Psoas muscle (tissue), 8 donors: ENCODE data around the gene DENND4C. TPM values are rescaled to one million over a fixed set of nuclear protein-coding genes. Genes with fewer than 3 reads are reported as not detected.
"Not testable (repeated sequence)": the region's sequence is repeated elsewhere in the genome, so short reads cannot be mapped to it uniquely, and the experiment has no call there.

ENCODE experiments used
- ATAC-seq, 4 donors: fragments of 200-7000 bp; cut with Tn5 transposase; one replicate each; pipeline ENCODE4 v1.9.1; 2020; ENCODE audit warnings: moderate library complexity in 3 of 4, mild to moderate bottlenecking in 2 of 4
- DNase-seq, 2 donors: peaks; one replicate each; pipeline ENCODE4 v3.0.0-alpha.2; 2020
- H3K27ac ChIP-seq: fragments of 200-600 bp; one replicate; pipeline ENCODE4 v1.8.0; 2022
- H3K27me3 ChIP-seq, 3 donors: fragments of 200-600 bp in 1 of 3; one replicate each; pipeline versions ENCODE4 v1.6.1 to v1.8.0; 2013 to 2022; ENCODE audit warnings: low read length in 2 of 3, mild to moderate bottlenecking in 2 of 3, moderate library complexity in 1 of 3; ENCODE audit not compliant: insufficient read depth in 3 of 3
- H3K36me3 ChIP-seq, 2 donors: fragments of 200-600 bp in 1 of 2; one replicate each; pipeline versions ENCODE4 v1.6.1 to v1.8.0; 2013 to 2022; ENCODE audit warnings: low read depth in 1 of 2, mild to moderate bottlenecking in 1 of 2, moderate library complexity in 1 of 2; ENCODE audit not compliant: insufficient read depth in 1 of 2
- H3K4me1 ChIP-seq: fragments of 200-600 bp; one replicate; pipeline ENCODE4 v1.8.0; 2022
- H3K4me3 ChIP-seq: fragments of 200-600 bp; one replicate; pipeline ENCODE4 v1.8.0; 2022; ENCODE audit warnings: mild to moderate bottlenecking
- H3K9me3 ChIP-seq: fragments of 200-600 bp; one replicate; pipeline ENCODE4 v1.8.0; 2022
- WGBS, 3 donors: extraction: QIAGEN DNeasy Blood & Tissue Kit; methylation state at CpG; one replicate each; pipeline versions ENCODE4 v1.1.6 to v1.1.7; 2013; 5-methylcytosine and 5-hydroxymethylcytosine counted together
- intact Hi-C, 2 donors: fragments of 100-400 bp; cut with DNase I; formaldehyde crosslinking; loops; one replicate each; pipeline versions ENCODE4 v1.11.0 to v1.14.2; 2022
- polyA plus RNA-seq, 3 donors: library from polyadenylated mRNA; stranded (reverse); fragments of 200-250 nt; gene quantifications; one replicate each; pipeline ENCODE4 v1.2.3, GENCODE V29; 2013
- total RNA-seq, 4 donors: library from RNA; stranded (reverse); fragmentation: NEBNext Ultra II Directional in 2 of 4; extraction: Animal tissue kit (Norgen Biotek cat#: 25700) in 2 of 4; gene quantifications; one replicate each; pipeline versions ENCODE4 v1.2.1 to v1.2.4, GENCODE V29; 2021 to 2023
- TF ChIP-seq, protein P1 (sequence below): fragments of 200-600 bp; IDR thresholded peaks from one replicate; pipeline ENCODE4 v1.8.0; 2022; ENCODE audit warnings: antibody characterized with exemption
- donor health status: healthy with polysubstance abuse.
- donor health status: DM: no; HTN: no; CAD: no; lungs with moderate emphysema.
- donor health status: Bipolar disorder and iron deficiency.
- donor health status: healthy.
- donor health status: DM: yes; HTN: yes; CAD: no.
- donor health status: DM: no; HTN: no; CAD: no.
- donor health status: DM: no; HTN: no; CAD: no.
- donor health status: DM: yes; HTN: yes; CAD: no.

Gene DENND4C
- total and polyA plus RNA-seq, 7 donors = 5.6 to 16.4 (median 12.2) TPM

DNA sequence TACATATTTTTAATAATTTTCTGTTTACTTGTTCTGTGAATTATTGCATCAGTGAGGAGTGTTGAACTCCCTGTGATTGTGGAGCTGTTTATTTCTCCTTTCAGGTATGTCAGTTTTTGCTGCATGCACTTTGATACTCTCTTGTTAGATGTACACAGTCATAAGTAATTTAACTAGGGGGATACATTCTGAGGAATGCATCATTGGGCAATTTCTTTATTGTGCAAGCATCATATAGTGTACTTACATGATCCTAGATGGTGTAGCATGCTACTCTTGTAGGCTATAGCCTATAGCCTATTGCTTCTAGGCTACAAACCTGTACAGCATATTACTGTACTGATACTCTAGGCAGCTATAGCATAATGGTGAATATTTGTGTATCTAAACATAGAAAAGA lies 9.5 kb downstream of the DENND4C start:
- peaks cover 7% of the 10 kb centered on the region for H3K4me1 ChIP-seq
- intact Hi-C loops = loop anchor here in 1 of 2 donors (10.0 kb wide), 2 partner anchors 135 to 225 kb away; no protein-coding TSS in a partner anchor
- H3K27me3 ChIP-seq = no peaks in the 10 kb centered on the region
- no peaks in the 10 kb centered on the region for H3K9me3 ChIP-seq
- TF ChIP-seq, protein P1, sequence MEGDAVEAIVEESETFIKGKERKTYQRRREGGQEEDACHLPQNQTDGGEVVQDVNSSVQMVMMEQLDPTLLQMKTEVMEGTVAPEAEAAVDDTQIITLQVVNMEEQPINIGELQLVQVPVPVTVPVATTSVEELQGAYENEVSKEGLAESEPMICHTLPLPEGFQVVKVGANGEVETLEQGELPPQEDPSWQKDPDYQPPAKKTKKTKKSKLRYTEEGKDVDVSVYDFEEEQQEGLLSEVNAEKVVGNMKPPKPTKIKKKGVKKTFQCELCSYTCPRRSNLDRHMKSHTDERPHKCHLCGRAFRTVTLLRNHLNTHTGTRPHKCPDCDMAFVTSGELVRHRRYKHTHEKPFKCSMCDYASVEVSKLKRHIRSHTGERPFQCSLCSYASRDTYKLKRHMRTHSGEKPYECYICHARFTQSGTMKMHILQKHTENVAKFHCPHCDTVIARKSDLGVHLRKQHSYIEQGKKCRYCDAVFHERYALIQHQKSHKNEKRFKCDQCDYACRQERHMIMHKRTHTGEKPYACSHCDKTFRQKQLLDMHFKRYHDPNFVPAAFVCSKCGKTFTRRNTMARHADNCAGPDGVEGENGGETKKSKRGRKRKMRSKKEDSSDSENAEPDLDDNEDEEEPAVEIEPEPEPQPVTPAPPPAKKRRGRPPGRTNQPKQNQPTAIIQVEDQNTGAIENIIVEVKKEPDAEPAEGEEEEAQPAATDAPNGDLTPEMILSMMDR = no peak
- peaks cover 3 to 9% of the 10 kb centered on the region in 2 donors for H3K36me3 ChIP-seq
- no peak for ATAC-seq
- no peak overlapping the region for H3K4me3 ChIP-seq
- no peak for DNase-seq
- H3K27ac ChIP-seq = no peak overlapping the region

DNA sequence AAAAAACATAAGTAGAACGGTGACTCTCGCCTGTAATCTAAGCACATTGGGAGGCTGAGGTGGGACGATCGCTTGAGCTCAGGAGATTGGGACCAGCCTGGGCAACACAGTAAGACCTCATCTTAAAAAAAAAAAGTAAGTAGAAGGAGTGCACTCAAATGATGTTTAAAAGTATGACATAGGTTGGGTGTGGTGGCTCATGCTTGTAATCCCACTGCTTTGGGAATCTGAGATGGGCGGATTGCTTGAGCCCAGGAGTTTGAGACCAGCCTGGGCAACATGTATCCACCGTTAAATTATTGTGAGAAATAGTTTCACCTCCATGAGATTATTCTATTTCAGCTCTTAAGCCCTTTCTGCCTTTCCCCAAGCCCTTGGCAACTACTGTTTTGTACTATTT lies 11.2 kb downstream of the DENND4C start:
- peaks cover 4% of the 10 kb centered on the region for H3K4me1 ChIP-seq
- intact Hi-C loops = no loop called here
- no peak overlapping the region for H3K27ac ChIP-seq
- H3K36me3 ChIP-seq = peaks cover 3 to 9% of the 10 kb centered on the region in 2 donors
- ATAC-seq (no peak), DNase-seq (no peak)
- H3K9me3 ChIP-seq = no peaks in the 10 kb centered on the region
- TF ChIP-seq, protein P1 = no peak
- H3K27me3 ChIP-seq = no peaks in the 10 kb centered on the region
- H3K4me3 ChIP-seq = no peak overlapping the region
- WGBS, 3 donors = 76 to 89% (median 77%) methylated on average over 6 of the region's 6 CpGs

DNA sequence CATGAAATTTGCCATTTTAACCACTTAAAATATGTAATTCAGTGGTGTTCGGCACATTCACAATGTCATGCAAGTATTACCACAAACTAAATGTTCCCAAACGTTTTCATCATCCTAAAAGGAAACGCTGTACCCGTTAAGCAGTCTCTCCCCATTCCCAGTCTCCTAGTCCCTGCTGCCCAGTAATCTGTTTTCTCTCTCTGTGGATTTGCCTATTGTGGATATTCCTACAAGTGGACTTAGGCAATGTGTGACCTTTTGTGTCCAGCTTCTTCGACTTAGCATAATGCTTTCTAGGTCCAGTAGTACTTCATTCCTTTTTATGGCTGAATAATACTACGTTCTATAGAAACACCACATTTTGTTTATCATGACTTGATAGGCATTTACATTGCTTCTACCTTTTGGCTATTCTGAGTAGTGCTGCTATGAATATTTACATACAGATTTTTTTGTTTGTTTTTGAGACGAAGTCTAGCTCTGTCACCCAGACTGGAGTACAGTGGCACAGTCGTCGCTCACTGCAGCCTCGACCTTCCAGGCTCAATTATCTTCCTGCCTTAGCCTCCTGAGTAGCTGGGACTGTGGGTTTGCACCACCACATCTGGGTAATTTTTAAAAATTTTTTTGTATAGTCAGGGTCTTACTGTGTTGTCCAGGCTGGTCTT lies 13.0 kb downstream of the DENND4C start:
- no peak overlapping the region for H3K27ac ChIP-seq
- H3K9me3 ChIP-seq = no peaks in the 10 kb centered on the region
- 82 to 84% (median 83%) methylated on average over 10 of the region's 10 CpGs for WGBS, 3 donors
- ATAC-seq = no peak
- H3K4me1 ChIP-seq = peaks cover 4% of the 10 kb centered on the region
- peaks cover 3 to 9% of the 10 kb centered on the region in 2 donors for H3K36me3 ChIP-seq
- TF ChIP-seq, protein P1 = no peak
- no peak overlapping the region for H3K4me3 ChIP-seq
- intact Hi-C loops = no loop called here
- H3K27me3 ChIP-seq = no peaks in the 10 kb centered on the region
- DNase-seq = no peak

DNA sequence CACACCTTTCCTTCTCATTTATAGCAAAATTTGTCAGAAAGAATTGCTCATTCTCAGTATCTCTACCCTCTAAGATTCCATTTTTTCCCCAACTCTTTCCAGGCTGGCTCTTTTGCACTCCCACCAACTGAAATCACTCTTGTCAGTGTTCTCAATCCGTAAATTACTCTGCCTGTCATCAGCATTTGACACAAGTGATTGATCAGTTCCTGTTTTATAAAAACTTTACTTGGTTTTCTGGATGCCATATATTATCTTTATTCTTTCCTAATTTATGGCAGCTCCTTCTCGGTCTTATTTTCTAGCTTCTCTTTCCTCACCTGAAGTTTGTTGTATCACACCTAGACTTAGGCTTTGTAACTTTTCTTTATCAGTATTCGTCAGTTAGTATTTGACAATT lies 16.4 kb downstream of the DENND4C start:
- TF ChIP-seq, protein P1 = no peak
- WGBS, 3 donors = 89 to 94% (median 93%) methylated on average over 3 of the region's 3 CpGs
- no peaks in the 10 kb centered on the region for H3K27me3 ChIP-seq
- ATAC-seq (no peak), DNase-seq (no peak)
- H3K4me3 ChIP-seq = no peak overlapping the region
- intact Hi-C loops = no loop called here
- no peak overlapping the region for H3K27ac ChIP-seq
- H3K4me1 ChIP-seq = peaks cover 2% of the 10 kb centered on the region
- no peaks in the 10 kb centered on the region for H3K9me3 ChIP-seq
- H3K36me3 ChIP-seq = no peaks in the 10 kb centered on the region

DNA sequence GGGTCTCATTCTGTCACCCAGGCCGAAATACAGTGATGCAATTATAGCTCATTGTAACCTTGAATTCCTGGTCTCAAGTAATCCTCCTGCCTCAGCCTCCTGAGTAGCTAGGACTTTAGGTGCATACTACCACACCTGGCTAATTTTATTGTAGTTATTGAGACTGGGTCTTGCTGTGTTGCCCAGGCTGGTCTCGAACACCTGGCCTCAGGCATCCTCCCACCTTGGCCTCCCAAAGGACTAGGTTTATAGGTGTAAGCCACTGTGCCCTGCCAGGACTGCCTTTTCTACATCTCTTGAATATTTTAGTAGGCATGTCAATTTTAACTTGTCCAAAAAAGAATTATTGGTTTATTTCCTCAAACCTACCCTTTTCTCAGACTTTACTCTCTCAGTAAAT lies 16.9 kb downstream of the DENND4C start:
- TF ChIP-seq, protein P1 = no peak
- DNase-seq = no peak
- intact Hi-C loops = no loop called here
- H3K4me1 ChIP-seq = no peaks in the 10 kb centered on the region
- no peaks in the 10 kb centered on the region for H3K36me3 ChIP-seq
- no peak for ATAC-seq
- no peaks in the 10 kb centered on the region for H3K27me3 ChIP-seq
- WGBS, 3 donors = 94 to 100% (median 95%) methylated on average over 2 of the region's 2 CpGs
- H3K27ac ChIP-seq = no peak overlapping the region
- no peak overlapping the region for H3K4me3 ChIP-seq
- H3K9me3 ChIP-seq = no peaks in the 10 kb centered on the region

DNA sequence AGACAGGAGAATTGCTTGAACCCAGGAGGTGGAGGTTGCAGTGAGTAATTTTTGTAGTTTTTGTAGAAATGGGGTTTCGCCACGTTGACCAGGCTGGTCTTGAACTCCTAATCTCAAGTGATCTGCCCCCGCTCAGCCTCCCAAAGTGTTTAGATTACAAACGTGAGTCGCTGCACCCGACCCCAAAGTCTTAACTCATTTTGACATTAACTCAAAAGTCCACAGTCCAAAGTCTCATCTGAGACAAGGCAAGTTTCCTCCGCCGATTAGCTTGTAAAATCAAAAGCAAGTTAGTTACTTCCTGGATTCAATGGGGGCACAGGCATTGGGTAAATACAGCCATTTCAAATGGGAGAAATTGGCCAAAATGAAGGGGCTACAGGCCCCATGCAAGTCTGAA lies 19.9 kb downstream of the DENND4C start:
- H3K4me1 ChIP-seq, DNase-seq, H3K9me3 ChIP-seq, ATAC-seq, intact Hi-C loops, H3K36me3 ChIP-seq, H3K27ac ChIP-seq, H3K4me3 ChIP-seq, H3K27me3 ChIP-seq: not testable (repeated sequence)
- WGBS, 3 donors = 88 to 91% (median 88%) methylated on average over 8 of the region's 8 CpGs

DNA sequence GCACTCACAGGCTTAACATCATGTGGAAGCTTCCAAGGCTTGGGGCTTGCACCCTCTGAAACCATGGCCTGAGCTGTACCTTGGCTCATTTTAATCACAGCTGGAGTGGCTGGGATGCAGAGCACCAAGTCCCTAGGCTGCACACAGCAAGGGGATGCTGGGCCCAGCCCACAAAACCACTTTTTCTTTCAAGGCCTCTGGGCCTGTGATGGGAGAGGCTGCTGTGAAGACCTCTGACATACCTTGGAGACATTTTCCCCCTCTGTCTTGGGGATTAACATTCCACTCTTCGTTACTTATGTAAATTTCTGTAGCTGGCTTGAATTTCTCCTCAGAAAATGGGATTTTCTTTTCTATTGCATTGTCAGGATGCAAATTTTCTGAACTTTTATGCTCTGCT lies 20.7 kb downstream of the DENND4C start:
- intact Hi-C loops, DNase-seq, H3K4me1 ChIP-seq, H3K27ac ChIP-seq, H3K9me3 ChIP-seq, H3K36me3 ChIP-seq, H3K27me3 ChIP-seq, ATAC-seq, H3K4me3 ChIP-seq: not testable (repeated sequence)
- 63 to 88% (median 87%) methylated on average over 1 of the region's 1 CpG for WGBS, 3 donors
